Endothelial cell of umbilical vein (primary cell): Measurements from ENCODE around the gene HIPK1. TPM values are rescaled to one million over a fixed set of nuclear protein-coding genes. Genes with fewer than 3 reads are reported as not detected.

Experiments used
- BruUV-seq: library from RNA; stranded (reverse); fragments of 400-500 nt; replicated peaks from 2 replicates; lab custom pipeline; 2021; lab: Mats Ljungman, UMichigan
- CTCF ChIA-PET: fragments of 300-600, 350-600 bp; sonication (Branson Sonifier 250); formaldehyde crosslinking; loops from one replicate; lab custom pipeline; 2021; ENCODE audit warnings: antibody characterized with exemption, inconsistent platforms; lab: Charles Lee
- POLR2A ChIA-PET: fragments of 300-600, 350-600 bp; sonication (Branson Sonifier 250); formaldehyde crosslinking; loops from one replicate; lab custom pipeline; 2021; ENCODE audit warnings: antibody characterized with exemption, inconsistent platforms; lab: Charles Lee
- DNase-seq: peaks from one replicate; pipeline ENCODE4 v3.0.0-alpha.2; 2011; ENCODE audit warnings: low read depth, low spot score
- FAIRE-seq: peaks from 2 replicates; lab custom pipeline; 2011; peaks lifted over from hg19 to GRCh38; lab: Jason Lieb, UNC
- H2AFZ ChIP-seq: 2 replicates; pipeline ENCODE4 v1.6.0; 2012; ENCODE audit warnings: low read depth, low read length, control low read depth, inconsistent platforms
- H3K27ac ChIP-seq: 2 replicates; pipeline ENCODE4 v1.5.1; 2011; ENCODE audit warnings: low read depth, mild to moderate bottlenecking, control low read depth, low read length, moderate library complexity; ENCODE audit not compliant: insufficient read depth
- H3K27me3 ChIP-seq, 2 experiments: 2 replicates each; pipeline versions ENCODE4 v1.6.0 to v1.6.1; 2011; ENCODE audit warnings: low read length in 2 of 2, mixed read lengths in 1 of 2; ENCODE audit not compliant: control insufficient read depth in 2 of 2, insufficient read depth in 2 of 2
- H3K36me3 ChIP-seq, 2 experiments: 2 replicates in 1 of 2; 3 replicates in 1 of 2; pipeline ENCODE4 v1.5.1; 2011; ENCODE audit warnings: low read length in 2 of 2, mild to moderate bottlenecking in 1 of 2, moderate library complexity in 1 of 2; ENCODE audit not compliant: control insufficient read depth in 2 of 2, insufficient read depth in 2 of 2; ENCODE audit errors: extremely low read depth in 1 of 2
- H3K4me1 ChIP-seq: 3 replicates; pipeline ENCODE4 v1.5.1; 2011; ENCODE audit warnings: mild to moderate bottlenecking, low read length; ENCODE audit not compliant: control insufficient read depth, insufficient read depth; ENCODE audit errors: extremely low read depth
- H3K4me2 ChIP-seq: 2 replicates; pipeline ENCODE4 v1.6.1; 2011; ENCODE audit warnings: low read length, control low read depth, mixed read lengths; ENCODE audit not compliant: insufficient read depth
- H3K4me3 ChIP-seq, 3 experiments: fragments of 200-600 bp in 1 of 3; sonication (generic), shearing (Covaris generic) in 1 of 3; replicated peaks in 1 of 3; 2 replicates each; pipeline ENCODE4 v1.5.1; 2011 to 2016; ENCODE audit warnings: control low read depth in 3 of 3, low read length in 3 of 3, mild to moderate bottlenecking in 2 of 3, inconsistent platforms in 1 of 3, low read depth in 1 of 3, moderate library complexity in 1 of 3; ENCODE audit not compliant: insufficient read depth in 1 of 3
- H3K79me2 ChIP-seq: 2 replicates; pipeline ENCODE4 v1.6.0; 2012; ENCODE audit warnings: low read length, inconsistent platforms; ENCODE audit not compliant: control insufficient read depth, insufficient read depth
- H3K9ac ChIP-seq: replicated peaks from 2 replicates; pipeline ENCODE3; 2011; ENCODE audit warnings: low read length, control low read depth; ENCODE audit not compliant: insufficient read depth; ENCODE audit errors: extremely low read depth
- H3K9me1 ChIP-seq: replicated peaks from 3 replicates; pipeline ENCODE4 v1.6.0; 2011; ENCODE audit warnings: mild to moderate bottlenecking, low read length; ENCODE audit not compliant: control insufficient read depth, insufficient read depth; ENCODE audit errors: extremely low read depth
- H3K9me3 ChIP-seq: replicated peaks from 2 replicates; pipeline ENCODE4 v1.5.1; 2012; ENCODE audit warnings: low read length, inconsistent platforms; ENCODE audit not compliant: control insufficient read depth, insufficient read depth
- H4K20me1 ChIP-seq: replicated peaks from 2 replicates; pipeline ENCODE3; 2011; ENCODE audit warnings: mild to moderate bottlenecking, low read length; ENCODE audit not compliant: control insufficient read depth, insufficient read depth; ENCODE audit errors: extremely low read depth
- CTCF ChIP-seq, 2 donors: IDR thresholded peaks; 1 replicate in 1 of 2; 2 replicates in 1 of 2; pipeline ENCODE4 v1.5.1; 2011; ENCODE audit warnings: low read length in 2 of 2, mild to moderate bottlenecking in 2 of 2, moderate library complexity in 2 of 2, control low read depth in 1 of 2, inconsistent platforms in 1 of 2, low read depth in 1 of 2; ENCODE audit not compliant: insufficient read depth in 1 of 2; ENCODE audit errors: extremely low read depth in 1 of 2
- FOS ChIP-seq: IDR thresholded peaks from 2 replicates; pipeline ENCODE4 v1.6.1; 2011; ENCODE audit warnings: mild to moderate bottlenecking, low read length, moderate library complexity, borderline replicate concordance; ENCODE audit not compliant: insufficient read depth
- GATA2 ChIP-seq: IDR thresholded peaks from 2 replicates; pipeline ENCODE4 v1.7.0; 2011; ENCODE audit warnings: low read depth, mild to moderate bottlenecking, moderate library complexity, mixed read lengths, low read length; ENCODE audit not compliant: insufficient read length, insufficient read depth
- MAX ChIP-seq: IDR thresholded peaks from 2 replicates; pipeline ENCODE4 v1.6.1; 2011; ENCODE audit not compliant: insufficient read depth, insufficient read length
- POLR2A ChIP-seq: IDR thresholded peaks from 2 replicates; pipeline ENCODE4 v1.6.1; 2012; ENCODE audit warnings: low read depth, mild to moderate bottlenecking, control low read depth, low read length
- POLR2AphosphoS5 ChIP-seq: IDR thresholded peaks from 2 replicates; pipeline ENCODE4 v1.6.1; 2012; ENCODE audit warnings: low read depth, mild to moderate bottlenecking, control low read depth, low read length, moderate library complexity; ENCODE audit not compliant: insufficient read depth
- dilution Hi-C: fragments of 300-500 bp; cut with MboI; formaldehyde crosslinking; loops from one replicate; pipeline ENCODE4 v1.15.0; 2019; ENCODE audit warnings: low sequenced_read_pairs; ENCODE audit not compliant: extremely low pct_ligation_motif_present
- intact Hi-C: fragments of 100-400 bp; cut with micrococcal nuclease; formaldehyde crosslinking; loops from one replicate; pipeline ENCODE4 v1.10.0; 2022
- polyA plus RNA-seq, 4 experiments: library from polyadenylated mRNA; depleted of rRNA in 3 of 4; stranded (reverse) in 3 of 4; unstranded in 1 of 4; fragments of >200 nt; gene quantifications; 2 replicates each; pipeline versions ENCODE4 v1.2.1 to v1.2.3, GENCODE V29; 2011 to 2012; ENCODE audit warnings: missing spikeins in 1 of 4
- total RNA-seq: library from RNA; stranded (reverse); gene quantifications from 2 replicates; pipeline ENCODE4 v1.2.3, GENCODE V29; 2021

Gene HIPK1
- total and polyA plus RNA-seq, 2 donors (not counting 3 experiments of a cell fraction or from before 2014, with no cell fraction given): 39.3 to 56.1 TPM

- intact Hi-C loops (no loop called here), dilution Hi-C loops (no loop called here)
- peaks cover 3 to 10% of the 10 kb centered on the region in 2 experiments for H3K36me3 ChIP-seq
- ChIA-PET POLR2A (no interaction called here), CTCF (no interaction called here)
- no peaks in the 10 kb centered on the region for H3K9me1 ChIP-seq
- no peak overlapping the region for H3K9ac ChIP-seq
- H2AFZ ChIP-seq: no peak overlapping the region
- no peak overlapping the region for H3K4me3 ChIP-seq
- BruUV-seq: no TSS peak
- H4K20me1 ChIP-seq: no peaks in the 10 kb centered on the region
- H3K27ac ChIP-seq: no peak overlapping the region
- TF ChIP-seq FOS (no peak), CTCF (IDR thresholded peaks at IDR 0.05; ENCODE audit: extremely low read depth in 1 of 2, insufficient read depth in 1 of 2, low read depth in 1 of 2, low read length in 2 of 2) (no peak), GATA2 (no peak), POLR2A (no peak), MAX (no peak), POLR2AphosphoS5 (no peak)
- H3K4me1 ChIP-seq: peaks cover 20% of the 10 kb centered on the region
- DNase-seq: no peak
- H3K9me3 ChIP-seq: no peaks in the 10 kb centered on the region
- H3K79me2 ChIP-seq: peaks cover 88% of the 10 kb centered on the region
- H3K4me2 ChIP-seq: no peak overlapping the region
- no peak for FAIRE-seq
- H3K27me3 ChIP-seq: no peaks in the 10 kb centered on the region
Measured at GRCh38 chr1:113942527-113942926, 13.4 kb downstream of the HIPK1 start.
